ENCODE measurements around the gene FHIT. TPM values are rescaled to one million over a fixed set of nuclear protein-coding genes. Genes with fewer than 3 reads are reported as not detected.

FHIT gene
- total and polyA plus RNA-seq, 9 donors: 5.1 to 11.8 (median 9.5) TPM

- H3K27ac ChIP-seq: no peak overlapping the region
- intact Hi-C loops (cut with DNase I): no loop called here
- H3K4me1 ChIP-seq (ENCODE audit: insufficient read depth): no peaks in the 10 kb centered on the region
- TF ChIP-seq CTCF (IDR thresholded peaks at IDR 0.05) (no peak), POLR2A (IDR thresholded peaks at IDR 0.05) (no peak), EP300 (IDR thresholded peaks at IDR 0.05) (no peak)
- 94 to 100% (median 99%) methylated on average over 1 of the region's 1 CpG for WGBS, 3 donors
- H3K4me3 ChIP-seq: no peak overlapping the region
- H3K9me3 ChIP-seq: no peaks in the 10 kb centered on the region
- no peak for DNase-seq
- no peaks in the 10 kb centered on the region for H3K36me3 ChIP-seq
- no peaks in the 10 kb centered on the region for H3K27me3 ChIP-seq
These were observed 1364.5 kb downstream of the FHIT start for GRCh38 chr3:59886790-59887189.

DNA sequence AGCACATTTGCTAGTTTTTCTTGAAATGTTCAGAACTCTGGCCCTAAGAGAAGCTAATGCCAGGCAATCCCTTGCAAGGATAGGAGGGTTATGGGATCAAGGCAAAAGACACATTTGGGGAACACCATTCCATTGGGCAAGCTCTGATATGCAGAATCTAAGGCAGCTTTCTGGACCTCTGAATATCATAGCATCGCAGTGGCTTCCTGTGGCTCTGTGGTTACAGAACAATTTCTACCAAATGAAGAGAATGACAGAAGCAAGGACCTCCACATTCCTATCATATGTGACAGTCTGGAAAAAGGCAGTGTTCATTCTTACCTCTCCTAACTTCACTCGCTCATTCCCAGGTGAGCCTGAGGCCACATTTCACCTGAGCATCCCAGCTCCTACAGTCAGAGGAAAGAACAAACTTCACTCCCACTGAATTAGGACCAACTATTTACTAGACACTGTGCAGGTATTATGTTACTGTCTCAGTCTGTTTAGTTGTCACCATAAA, 1365.3 kb downstream of the FHIT start:
- intact Hi-C loops (cut with DNase I): no loop called here
- no peak for DNase-seq
- H3K9me3 ChIP-seq: no peaks in the 10 kb centered on the region
- WGBS, 3 donors: 97 to 100% (median 99%) methylated on average over 2 of the region's 2 CpGs
- H3K36me3 ChIP-seq: no peaks in the 10 kb centered on the region
- H3K4me1 ChIP-seq (ENCODE audit: insufficient read depth): no peaks in the 10 kb centered on the region
- TF ChIP-seq POLR2A (IDR thresholded peaks at IDR 0.05): no peak
- TF ChIP-seq EP300 (IDR thresholded peaks at IDR 0.05): no peak
- no peak for TF ChIP-seq CTCF (IDR thresholded peaks at IDR 0.05)
- no peak overlapping the region for H3K27ac ChIP-seq
- H3K4me3 ChIP-seq: no peak overlapping the region
- H3K27me3 ChIP-seq: no peaks in the 10 kb centered on the region

GRCh38 chr3:59885101-59885500, 1366.2 kb downstream of the FHIT start:
- H3K4me3 ChIP-seq: no peak overlapping the region
- 49 to 66% (median 56%) methylated on average over 4 of the region's 4 CpGs for WGBS, 3 donors
- no peaks in the 10 kb centered on the region for H3K36me3 ChIP-seq
- H3K27me3 ChIP-seq: no peaks in the 10 kb centered on the region
- intact Hi-C loops (cut with DNase I): no loop called here
- TF ChIP-seq CTCF (IDR thresholded peaks at IDR 0.05) (no peak), EP300 (IDR thresholded peaks at IDR 0.05) (no peak), POLR2A (IDR thresholded peaks at IDR 0.05) (no peak)
- DNase-seq: no peak
- H3K4me1 ChIP-seq (ENCODE audit: insufficient read depth): no peaks in the 10 kb centered on the region
- no peak overlapping the region for H3K27ac ChIP-seq
- no peaks in the 10 kb centered on the region for H3K9me3 ChIP-seq

DNA sequence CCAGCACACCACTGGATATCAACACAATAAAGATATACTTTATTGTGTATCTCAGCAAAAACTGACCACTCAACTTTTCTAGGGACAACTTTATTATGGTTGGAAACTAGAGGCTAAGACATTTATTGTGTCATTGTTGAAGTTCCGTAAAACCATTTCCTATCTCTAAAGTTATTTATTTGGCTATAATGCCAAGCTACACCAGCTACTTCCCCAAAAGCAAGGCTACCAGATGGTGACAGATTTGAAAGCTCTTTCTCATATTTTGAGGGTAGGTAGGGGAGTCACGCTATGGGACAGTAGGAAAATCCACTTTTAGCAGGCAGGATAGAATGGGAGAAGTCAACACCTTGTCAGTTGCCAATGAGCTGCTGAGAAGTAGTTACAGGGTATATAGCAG, 1366.8 kb downstream of the FHIT start:
- 32 to 67% (median 46%) methylated on average over 2 of the region's 2 CpGs for WGBS, 3 donors
- Histone ChIP-seq H3K27me3 (no peaks in the 10 kb centered on the region), H3K4me3 (no peak overlapping the region), H3K9me3 (no peaks in the 10 kb centered on the region), H3K4me1 (ENCODE audit: insufficient read depth) (no peaks in the 10 kb centered on the region), H3K27ac (no peak overlapping the region), H3K36me3 (no peaks in the 10 kb centered on the region)
- TF ChIP-seq EP300 (IDR thresholded peaks at IDR 0.05): no peak
- no peak for TF ChIP-seq CTCF (IDR thresholded peaks at IDR 0.05)
- no peak for TF ChIP-seq POLR2A (IDR thresholded peaks at IDR 0.05)
- intact Hi-C loops (cut with DNase I): no loop called here
- DNase-seq: no peak

Measured in ovary (tissue), 9 donors.